HCT116 (cell line): ENCODE results near the gene PTPRO.

ENCODE experiments used
- CTCF ChIP-seq, 3 experiments: fragments of 200-600 bp in 1 of 3; sonication (generic) in 1 of 3; IDR thresholded peaks in 2 of 3; conservative IDR thresholded peaks in 1 of 3; 2 replicates each; pipeline ENCODE4 v1.5.1; 2012 to 2017; ENCODE audit warnings: low read depth in 2 of 3, low read length in 2 of 3, antibody characterized with exemption in 1 of 3, borderline replicate concordance in 1 of 3, control low read depth in 1 of 3, mild to moderate bottlenecking in 1 of 3, mixed read lengths in 1 of 3, mixed run types in 1 of 3, moderate library complexity in 1 of 3; ENCODE audit not compliant: insufficient read depth in 1 of 3
- EZH2phosphoT487 ChIP-seq: fragments of 200-600 bp; IDR thresholded peaks from 2 replicates; pipeline ENCODE4 v1.6.1; 2018; ENCODE audit warnings: antibody characterized with exemption, borderline replicate concordance
- TF ChIP-seq, protein P1 (sequence below): IDR thresholded peaks from 2 replicates; pipeline ENCODE4 v1.6.1; 2012

- no peak for TF ChIP-seq EZH2phosphoT487
- TF ChIP-seq, protein P1, sequence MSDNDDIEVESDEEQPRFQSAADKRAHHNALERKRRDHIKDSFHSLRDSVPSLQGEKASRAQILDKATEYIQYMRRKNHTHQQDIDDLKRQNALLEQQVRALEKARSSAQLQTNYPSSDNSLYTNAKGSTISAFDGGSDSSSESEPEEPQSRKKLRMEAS, result no peak
- TF ChIP-seq CTCF (IDR thresholded peaks at IDR 0.05 in 2 of 3, conservative IDR thresholded peaks at IDR 0.05 in 1 of 3; ENCODE audit: borderline replicate concordance in 1 of 3, insufficient read depth in 1 of 3, low read depth in 2 of 3, low read length in 2 of 3), result no peak
Observed at GRCh38 chr12:15627995-15628945, 306.0 kb downstream of the PTPRO start.
